Osteocyte (in vitro differentiated cells): ENCODE results near the gene COL24A1. TPM values are rescaled to one million over a fixed set of nuclear protein-coding genes. Genes with fewer than 3 reads are reported as not detected.

Source experiments
- DNase-seq: peaks from one replicate; pipeline ENCODE4 v3.0.0; 2021; ENCODE audit warnings: mixed read lengths; ENCODE audit not compliant: unreplicated experiment; ENCODE audit errors: extremely low spot score
- H3K27ac Mint-ChIP-seq: one replicate; pipeline ENCODE4 v1.8.0; 2021; ENCODE audit warnings: mild to moderate bottlenecking, mixed read lengths; ENCODE audit not compliant: unreplicated experiment
- H3K27me3 Mint-ChIP-seq: one replicate; pipeline ENCODE4 v1.8.0; 2021; ENCODE audit warnings: mixed read lengths; ENCODE audit not compliant: unreplicated experiment
- H3K36me3 Mint-ChIP-seq: one replicate; pipeline ENCODE4 v1.8.0; 2021; ENCODE audit warnings: mixed read lengths; ENCODE audit not compliant: unreplicated experiment
- H3K4me1 Mint-ChIP-seq: one replicate; pipeline ENCODE4 v1.8.0; 2021; ENCODE audit warnings: mixed read lengths; ENCODE audit not compliant: unreplicated experiment
- H3K4me3 Mint-ChIP-seq: one replicate; pipeline ENCODE4 v1.8.0; 2021; ENCODE audit warnings: mild to moderate bottlenecking, moderate library complexity, mixed read lengths; ENCODE audit not compliant: unreplicated experiment
- H3K9me3 Mint-ChIP-seq: one replicate; pipeline ENCODE4 v1.8.0; 2021; ENCODE audit warnings: mixed read lengths; ENCODE audit not compliant: unreplicated experiment
- CTCF ChIP-seq: fragments of 200-600 bp; sonication (generic); IDR thresholded peaks from 2 replicates; pipeline ENCODE4 v1.5.0; 2021; ENCODE audit warnings: antibody characterized with exemption, mild to moderate bottlenecking, moderate library complexity
- total RNA-seq: library from RNA; stranded (reverse); gene quantifications from 2 replicates; pipeline ENCODE4 v1.2.1, GENCODE V29; 2021

Gene COL24A1
- total RNA-seq, 1 donor from 2014 or later: 0.46 TPM

- Mint-ChIP-seq H3K4me1 (peaks cover 11% of the 10 kb centered on the region), H3K36me3 (peaks cover 41% of the 10 kb centered on the region), H3K9me3 (no peaks in the 10 kb centered on the region), H3K27me3 (no peaks in the 10 kb centered on the region), H3K4me3 (no peak overlapping the region), H3K27ac (no peak overlapping the region)
- no peak for DNase-seq
- TF ChIP-seq CTCF: no peak
Measured at GRCh38 chr1:85697895-85698294, 458.7 kb downstream of the COL24A1 start.

GRCh38 chr1:85692730-85693314 is 463.8 kb downstream of the COL24A1 start:
- TF ChIP-seq CTCF: peak; percentile 69
- no peak for DNase-seq
- Mint-ChIP-seq H3K27ac (peak overlapping the region; percentile 27), H3K9me3 (no peaks in the 10 kb centered on the region), H3K4me1 (peaks cover 32% of the 10 kb centered on the region), H3K27me3 (no peaks in the 10 kb centered on the region), H3K36me3 (peaks cover 12% of the 10 kb centered on the region), H3K4me3 (no peak overlapping the region)

- no peaks in the 10 kb centered on the region for H3K27me3 Mint-ChIP-seq
Measured at GRCh38 chr1:85689775-85690404, 466.7 kb downstream of the COL24A1 start.

GRCh38 chr1:85683292-85684025 is 473.1 kb downstream of the COL24A1 start:
- no peak for TF ChIP-seq CTCF
- Mint-ChIP-seq H3K27ac (no peak overlapping the region), H3K36me3 (peaks cover 21% of the 10 kb centered on the region), H3K4me1 (peaks cover 2% of the 10 kb centered on the region), H3K4me3 (no peak overlapping the region), H3K27me3 (no peaks in the 10 kb centered on the region), H3K9me3 (no peaks in the 10 kb centered on the region)
- DNase-seq: no peak

More at GRCh38 chr1:85689775-85690404, 466.7 kb downstream of the COL24A1 start:
- Mint-ChIP-seq H3K27ac (peak overlapping the region; percentile 8), H3K36me3 (peaks cover 14% of the 10 kb centered on the region), H3K9me3 (no peaks in the 10 kb centered on the region), H3K4me3 (no peak overlapping the region), H3K4me1 (peaks cover 30% of the 10 kb centered on the region)
- DNase-seq: no peak
- no peak for TF ChIP-seq CTCF

GRCh38 chr1:85681087-85681486 is 475.5 kb downstream of the COL24A1 start:
- no peak for DNase-seq
- no peak for TF ChIP-seq CTCF
- H3K36me3 Mint-ChIP-seq: peaks cover 30% of the 10 kb centered on the region
- peaks cover 2% of the 10 kb centered on the region for H3K4me1 Mint-ChIP-seq
- no peak overlapping the region for H3K27ac Mint-ChIP-seq
- H3K4me3 Mint-ChIP-seq: no peak overlapping the region
- H3K27me3 Mint-ChIP-seq: no peaks in the 10 kb centered on the region
- no peaks in the 10 kb centered on the region for H3K9me3 Mint-ChIP-seq
